OCI-LY3 (cell line): ENCODE results near the gene YTHDC1.
"Not testable (repeated sequence)": the region's sequence is repeated elsewhere in the genome, so short reads cannot be mapped to it uniquely, and the experiment has no call there.

ENCODE experiments used
- H2AFZ ChIP-seq: fragments of 200-600, 300-600 bp; shearing (Covaris generic); 2 replicates; pipeline ENCODE4 v1.6.0; 2014; ENCODE audit warnings: antibody characterized with exemption, low read depth, low read length
- H3K27ac ChIP-seq: fragments of 200-600, 300-600 bp; sonication (generic); 2 replicates; pipeline ENCODE4 v1.5.1; 2014; ENCODE audit warnings: mild to moderate bottlenecking, low read length, moderate library complexity, mixed read lengths
- H3K27me3 ChIP-seq: fragments of 200-600, 300-600 bp; sonication (generic); 2 replicates; pipeline ENCODE4 v1.6.1; 2014; ENCODE audit warnings: low read depth, low read length, mixed read lengths
- H3K36me3 ChIP-seq: fragments of 200-600, 300-600 bp; sonication (generic); replicated peaks from 2 replicates; pipeline ENCODE3; 2014; ENCODE audit warnings: low read depth, low read length, mixed read lengths
- H3K4me1 ChIP-seq: fragments of 300-600, 200-600 bp; sonication (generic); 2 replicates; pipeline ENCODE4 v1.6.1; 2014; ENCODE audit warnings: low read length, mixed read lengths
- H3K4me2 ChIP-seq: fragments of 200-600, 300-600 bp; sonication (generic); 2 replicates; pipeline ENCODE4 v1.6.1; 2014; ENCODE audit warnings: low read length, mixed read lengths
- H3K4me3 ChIP-seq: fragments of 300-600, 200-600 bp; sonication (generic); 2 replicates; pipeline ENCODE4 v1.5.1; 2014; ENCODE audit warnings: antibody characterized with exemption, mild to moderate bottlenecking, low read length, moderate library complexity
- H3K79me2 ChIP-seq: fragments of 300-600, 200-600 bp; shearing (Covaris generic); 2 replicates; pipeline ENCODE4 v1.6.1; 2014; ENCODE audit warnings: mild to moderate bottlenecking, low read length, mixed read lengths
- H3K9ac ChIP-seq: fragments of 300-600, 200-600 bp; shearing (Covaris generic); 2 replicates; pipeline ENCODE4 v1.6.0; 2014; ENCODE audit warnings: mild to moderate bottlenecking, low read length, moderate library complexity
- H3K9me3 ChIP-seq: fragments of 200-600, 300-600 bp; shearing (Covaris generic); 2 replicates; pipeline ENCODE4 v1.6.1; 2014; ENCODE audit warnings: low read length, mixed read lengths; ENCODE audit not compliant: insufficient read depth
- H4K20me1 ChIP-seq: fragments of 200-600, 300-600 bp; sonication (generic); 2 replicates; pipeline ENCODE4 v1.6.1; 2016; ENCODE audit warnings: low read length, mixed read lengths; ENCODE audit not compliant: insufficient read depth
- CTCF ChIP-seq: fragments of 200-600, 300-600 bp; sonication (generic); IDR thresholded peaks from 2 replicates; pipeline ENCODE4 v1.5.1; 2014; ENCODE audit warnings: antibody characterized with exemption, low read length, low read depth
- EZH2phosphoT487 ChIP-seq: fragments of 200-600 bp; shearing (Covaris generic); IDR thresholded peaks from 2 replicates; pipeline ENCODE4 v1.6.1; 2018; ENCODE audit warnings: antibody characterized with exemption, mixed run types, low read depth

The YTHDC1 gene

GRCh38 chr4:68283714-68284113 lies 66.2 kb downstream of the YTHDC1 start:
- no peak overlapping the region for H3K9ac ChIP-seq
- TF ChIP-seq CTCF: no peak
- TF ChIP-seq EZH2phosphoT487: no peak
- H3K27me3 ChIP-seq: no peaks in the 10 kb centered on the region
- no peaks in the 10 kb centered on the region for H3K9me3 ChIP-seq
- no peak overlapping the region for H3K27ac ChIP-seq
- no peak overlapping the region for H3K4me2 ChIP-seq
- no peak overlapping the region for H2AFZ ChIP-seq
- H3K4me3 ChIP-seq: no peak overlapping the region
- H3K4me1 ChIP-seq: peaks cover 11% of the 10 kb centered on the region
- no peaks in the 10 kb centered on the region for H4K20me1 ChIP-seq
- H3K36me3 ChIP-seq: no peaks in the 10 kb centered on the region
- no peaks in the 10 kb centered on the region for H3K79me2 ChIP-seq

DNA sequence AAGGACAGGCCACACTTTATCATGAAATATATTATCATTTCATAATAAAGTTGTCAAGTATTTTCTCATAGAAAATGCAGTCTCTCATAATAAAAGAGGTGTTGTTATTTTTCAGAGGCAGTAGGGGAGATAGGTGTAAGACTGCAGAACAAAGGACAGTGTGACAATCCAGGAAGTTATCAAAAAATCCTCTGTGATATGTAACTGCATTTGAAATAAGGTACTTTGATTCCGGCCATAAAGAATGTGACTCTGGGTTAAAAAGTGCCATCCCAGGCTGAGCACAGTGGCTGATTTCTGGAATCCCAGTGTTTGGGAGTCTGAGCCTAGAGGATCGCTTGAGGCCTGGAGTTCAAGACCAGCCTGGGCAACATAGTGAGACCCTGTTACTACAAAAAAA lies 66.8 kb downstream of the YTHDC1 start:
- Histone ChIP-seq H3K36me3 (no peaks in the 10 kb centered on the region), H3K4me3 (no peak overlapping the region), H3K9ac (no peak overlapping the region), H3K4me2 (no peak overlapping the region), H2AFZ (no peak overlapping the region), H3K27ac (no peak overlapping the region), H3K9me3 (no peaks in the 10 kb centered on the region), H3K79me2 (no peaks in the 10 kb centered on the region), H3K4me1 (peaks cover 4% of the 10 kb centered on the region), H3K27me3 (no peaks in the 10 kb centered on the region), H4K20me1 (no peaks in the 10 kb centered on the region)
- TF ChIP-seq EZH2phosphoT487 (no peak), CTCF (no peak)

DNA sequence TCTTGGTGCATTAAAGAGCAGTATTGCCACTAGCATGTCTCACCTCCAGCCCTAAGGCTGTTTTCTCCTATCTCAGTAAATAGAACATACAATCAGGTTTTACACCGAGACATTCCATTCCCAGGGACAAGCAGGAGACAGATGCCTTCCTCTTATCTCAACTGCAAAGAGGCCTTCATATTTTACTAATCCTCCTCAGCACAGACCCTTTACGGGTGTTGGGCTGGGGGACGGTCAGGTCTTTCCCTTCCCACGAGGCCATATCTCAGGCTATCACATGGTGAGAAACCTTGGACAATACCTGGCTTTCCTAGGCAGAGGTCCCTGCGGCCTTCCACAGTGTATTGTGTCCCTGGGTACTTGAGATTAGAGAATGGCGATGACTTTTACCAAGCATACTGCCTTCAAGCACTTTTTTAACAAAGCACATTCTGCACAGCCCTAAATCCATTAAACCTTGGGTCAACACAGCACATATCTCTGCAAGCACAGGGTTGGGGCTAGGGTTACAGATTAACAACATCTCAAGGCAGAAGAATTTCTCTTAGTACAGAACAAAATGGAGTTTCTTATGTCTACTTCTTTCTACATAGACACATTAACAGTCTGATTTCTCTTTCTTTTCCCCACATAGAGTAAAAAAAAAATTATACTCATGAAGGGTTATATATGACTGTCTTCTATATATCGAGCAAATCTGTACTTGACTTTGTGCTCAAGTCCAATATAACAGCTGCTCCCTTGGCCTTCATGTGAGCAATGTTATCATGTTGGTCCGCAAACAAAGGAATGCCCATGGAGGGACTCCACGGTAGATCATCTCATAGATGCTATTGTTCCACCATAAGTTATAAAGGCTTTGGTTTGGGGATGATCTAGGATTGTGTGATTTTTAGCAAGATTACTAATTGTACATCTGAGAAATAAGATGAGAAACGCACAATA lies 67.8 kb downstream of the YTHDC1 start:
- not testable (repeated sequence) for H4K20me1 ChIP-seq, H3K4me2 ChIP-seq, H3K9me3 ChIP-seq, H3K36me3 ChIP-seq, H3K4me3 ChIP-seq, H3K27ac ChIP-seq, H3K27me3 ChIP-seq, H2AFZ ChIP-seq, H3K79me2 ChIP-seq, H3K4me1 ChIP-seq, H3K9ac ChIP-seq

DNA sequence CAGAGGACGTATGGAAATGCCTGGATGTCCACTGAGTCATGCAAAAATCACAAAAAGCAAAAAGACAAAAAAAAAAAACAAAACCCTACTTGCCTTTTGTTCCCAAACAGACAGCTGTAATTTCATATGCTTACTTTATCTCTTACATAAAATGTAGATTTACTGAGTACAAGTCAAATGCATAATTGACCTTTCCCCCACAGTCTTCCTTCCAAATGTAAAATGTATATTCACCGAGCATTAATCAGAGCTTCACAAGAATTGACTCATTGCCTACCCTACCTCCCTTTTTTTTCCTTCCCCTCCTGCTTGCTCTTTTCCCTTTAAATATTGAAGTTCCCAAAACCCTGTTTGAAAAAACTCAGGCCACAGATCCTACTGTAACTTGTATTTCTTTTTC lies 71.9 kb downstream of the YTHDC1 start:
- no peak overlapping the region for H3K4me2 ChIP-seq
- no peaks in the 10 kb centered on the region for H3K27me3 ChIP-seq
- H3K9me3 ChIP-seq: no peaks in the 10 kb centered on the region
- no peaks in the 10 kb centered on the region for H3K79me2 ChIP-seq
- H3K36me3 ChIP-seq: no peaks in the 10 kb centered on the region
- H4K20me1 ChIP-seq: no peaks in the 10 kb centered on the region
- no peak overlapping the region for H3K9ac ChIP-seq
- no peak overlapping the region for H2AFZ ChIP-seq
- TF ChIP-seq EZH2phosphoT487 (no peak), CTCF (no peak)
- H3K4me3 ChIP-seq: no peak overlapping the region
- H3K4me1 ChIP-seq: peaks cover 6% of the 10 kb centered on the region
- no peak overlapping the region for H3K27ac ChIP-seq
